BLaER1 treated with 17β-estradiol and CSF1 and Interleukin-3, amounts not matched to agents 10 nM and 100 nM (cell line): Measurements from ENCODE around the gene GPC5.
"Not testable (repeated sequence)": the region's sequence is repeated elsewhere in the genome, so short reads cannot be mapped to it uniquely, and the experiment has no call there.

Source experiments
- H3K27ac ChIP-seq, 11 experiments: shearing (Covaris generic); formaldehyde crosslinking; 2 replicates each; pipeline ENCODE4 v1.8.1; 2022
- H3K27me3 ChIP-seq, 11 experiments: shearing (Covaris generic); formaldehyde crosslinking; 2 replicates each; pipeline ENCODE4 v1.8.1; 2022
- H3K36me3 ChIP-seq, 11 experiments: shearing (Covaris generic); formaldehyde crosslinking; 2 replicates each; pipeline ENCODE4 v1.8.1; 2022
- H3K4me1 ChIP-seq, 10 experiments: shearing (Covaris generic); formaldehyde crosslinking; 2 replicates each; pipeline ENCODE4 v1.8.1; 2022
- H3K4me2 ChIP-seq, 11 experiments: shearing (Covaris generic); formaldehyde crosslinking; 2 replicates each; pipeline ENCODE4 v1.8.1; 2022
- H3K4me3 ChIP-seq, 10 experiments: shearing (Covaris generic); formaldehyde crosslinking; 2 replicates each; pipeline ENCODE4 v1.8.1; 2022
- H3K9ac ChIP-seq, 11 experiments: shearing (Covaris generic); formaldehyde crosslinking; 2 replicates each; pipeline ENCODE4 v1.8.1; 2022
- H3K9me3 ChIP-seq, 11 experiments: shearing (Covaris generic); formaldehyde crosslinking; replicated peaks in 1 of 11; 2 replicates each; pipeline ENCODE4 v1.8.1; 2022
- H4K20me1 ChIP-seq, 11 experiments: shearing (Covaris generic); formaldehyde crosslinking; 2 replicates each; pipeline ENCODE4 v1.8.1; 2022
- Cebpa-rat ChIP-seq, 11 experiments: shearing (Covaris generic); IDR thresholded peaks; 2 replicates each; pipeline ENCODE4 v1.8.1; 2022

Gene GPC5

GRCh38 chr13:92512852-92513251 is 1114.4 kb downstream of the GPC5 start:
- H3K36me3 ChIP-seq, result no peaks in the 10 kb centered on the region
- H3K9me3 ChIP-seq, result peaks cover 0 to 7% (median 5%) of the 10 kb centered on the region in 11 experiments; a peak in 2 of 22 replicates
- H4K20me1 ChIP-seq, result no peaks in the 10 kb centered on the region
- no peak overlapping the region for H3K27ac ChIP-seq
- TF ChIP-seq Cebpa-rat (IDR thresholded peaks at IDR 0.05), result no peak
- H3K9ac ChIP-seq, result no peak overlapping the region
- H3K27me3 ChIP-seq, result no peaks in the 10 kb centered on the region
- no peak overlapping the region for H3K4me2 ChIP-seq
- H3K4me3 ChIP-seq, result no peak overlapping the region
- no peaks in the 10 kb centered on the region for H3K4me1 ChIP-seq

DNA sequence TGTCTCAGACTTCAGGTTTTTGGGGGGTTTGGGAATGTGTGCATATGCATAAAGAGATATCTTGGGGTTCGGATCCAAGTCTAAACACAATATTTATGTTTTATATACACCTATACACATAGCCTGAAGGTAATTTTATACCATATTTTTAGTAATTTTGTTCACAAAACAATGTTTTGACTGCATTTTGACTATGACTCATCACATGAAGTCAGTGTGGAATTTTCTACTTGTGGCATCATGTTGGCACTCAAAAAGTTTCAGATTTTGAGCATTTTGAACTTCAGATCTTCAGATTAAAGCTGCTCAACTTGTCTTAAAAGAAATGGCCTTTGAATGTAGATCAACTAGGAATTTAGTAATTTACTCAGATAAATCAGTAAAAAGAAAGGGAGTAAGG is 1115.3 kb downstream of the GPC5 start:
- Histone ChIP-seq H3K4me3 (no peak overlapping the region), H3K27ac (no peak overlapping the region), H3K27me3 (no peaks in the 10 kb centered on the region), H3K4me2 (no peak overlapping the region), H3K4me1 (no peaks in the 10 kb centered on the region), H3K36me3 (no peaks in the 10 kb centered on the region), H3K9me3 (peaks cover 0 to 7% (median 5%) of the 10 kb centered on the region in 11 experiments; a peak in 2 of 22 replicates), H3K9ac (no peak overlapping the region), H4K20me1 (no peaks in the 10 kb centered on the region)
- no peak for TF ChIP-seq Cebpa-rat (IDR thresholded peaks at IDR 0.05)

DNA sequence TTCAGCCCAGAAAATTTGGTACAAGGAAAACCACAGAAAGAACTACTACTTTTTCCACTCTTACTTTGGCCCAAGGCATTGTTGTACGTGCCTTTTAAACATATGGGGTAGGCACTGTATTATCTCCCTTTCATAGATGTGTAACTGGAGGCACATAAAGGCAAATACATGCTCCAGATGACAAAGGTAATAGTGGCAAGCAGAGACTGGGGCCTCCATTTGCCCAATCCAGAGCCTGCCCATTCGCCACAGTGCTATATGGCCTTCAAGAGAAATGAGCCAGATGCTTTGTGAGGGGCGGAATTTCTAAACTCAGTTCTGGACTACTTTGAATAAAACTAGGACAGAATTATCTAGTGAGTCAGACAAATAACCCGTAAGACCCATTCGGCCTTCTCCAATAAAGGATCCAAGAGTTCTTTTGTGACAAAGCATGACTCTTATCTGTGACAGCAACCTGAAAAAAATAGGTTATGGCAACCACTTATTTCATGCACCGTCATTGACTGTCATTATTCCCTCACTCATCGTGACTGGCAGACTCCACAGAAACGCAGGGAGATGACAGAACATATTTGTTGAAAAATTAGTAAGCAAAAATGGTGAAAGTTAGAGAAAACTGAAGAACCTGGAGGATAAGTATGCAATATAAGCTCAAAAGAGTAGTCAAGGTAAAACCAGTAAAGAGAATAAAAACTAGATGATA is 1116.2 kb downstream of the GPC5 start:
- no peak overlapping the region for H3K27ac ChIP-seq
- no peak overlapping the region for H3K4me2 ChIP-seq
- H4K20me1 ChIP-seq, result no peaks in the 10 kb centered on the region
- H3K4me1 ChIP-seq, result no peaks in the 10 kb centered on the region
- H3K9ac ChIP-seq, result no peak overlapping the region
- H3K36me3 ChIP-seq, result no peaks in the 10 kb centered on the region
- H3K4me3 ChIP-seq, result no peak overlapping the region
- no peak for TF ChIP-seq Cebpa-rat (IDR thresholded peaks at IDR 0.05)
- H3K9me3 ChIP-seq, result peaks cover 0 to 7% (median 5%) of the 10 kb centered on the region in 11 experiments; a peak in 2 of 22 replicates
- no peaks in the 10 kb centered on the region for H3K27me3 ChIP-seq

GRCh38 chr13:92516878-92517277 is 1118.5 kb downstream of the GPC5 start:
- not testable (repeated sequence) for H3K36me3 ChIP-seq, H3K27ac ChIP-seq, H3K9me3 ChIP-seq, H3K27me3 ChIP-seq, H3K9ac ChIP-seq, H4K20me1 ChIP-seq, H3K4me2 ChIP-seq, H3K4me1 ChIP-seq, H3K4me3 ChIP-seq

DNA sequence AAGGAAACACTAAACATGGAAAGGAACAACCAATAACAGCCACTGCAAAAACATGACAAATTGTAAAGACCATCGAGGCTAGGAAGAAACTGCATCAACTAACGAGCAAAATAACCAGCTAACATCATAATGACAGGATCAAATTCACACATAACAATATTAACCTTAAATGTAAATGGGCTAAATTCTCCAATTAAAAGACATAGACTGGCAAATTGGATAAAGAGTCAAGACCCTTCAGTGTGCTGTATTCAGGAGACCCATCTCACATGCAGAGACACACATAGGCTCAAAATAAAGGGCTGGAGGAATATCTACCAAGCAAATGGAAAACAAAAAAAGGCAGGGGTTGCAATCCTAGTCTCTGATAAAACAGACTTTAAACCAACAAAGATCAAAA is 1120.2 kb downstream of the GPC5 start:
- H3K27me3 ChIP-seq, H3K27ac ChIP-seq, H3K4me2 ChIP-seq, H3K9me3 ChIP-seq, H3K4me3 ChIP-seq, H4K20me1 ChIP-seq, H3K4me1 ChIP-seq, H3K9ac ChIP-seq, H3K36me3 ChIP-seq: not testable (repeated sequence)

GRCh38 chr13:92530364-92530763 is 1131.9 kb downstream of the GPC5 start:
- Histone ChIP-seq H3K4me1 (no peaks in the 10 kb centered on the region), H3K36me3 (no peaks in the 10 kb centered on the region), H3K4me2 (no peak overlapping the region), H3K9ac (no peak overlapping the region), H3K4me3 (no peak overlapping the region), H3K27me3 (no peaks in the 10 kb centered on the region), H3K9me3 (no peaks in the 10 kb centered on the region), H4K20me1 (no peaks in the 10 kb centered on the region), H3K27ac (no peak overlapping the region)
- TF ChIP-seq Cebpa-rat (IDR thresholded peaks at IDR 0.05), result no peak

DNA sequence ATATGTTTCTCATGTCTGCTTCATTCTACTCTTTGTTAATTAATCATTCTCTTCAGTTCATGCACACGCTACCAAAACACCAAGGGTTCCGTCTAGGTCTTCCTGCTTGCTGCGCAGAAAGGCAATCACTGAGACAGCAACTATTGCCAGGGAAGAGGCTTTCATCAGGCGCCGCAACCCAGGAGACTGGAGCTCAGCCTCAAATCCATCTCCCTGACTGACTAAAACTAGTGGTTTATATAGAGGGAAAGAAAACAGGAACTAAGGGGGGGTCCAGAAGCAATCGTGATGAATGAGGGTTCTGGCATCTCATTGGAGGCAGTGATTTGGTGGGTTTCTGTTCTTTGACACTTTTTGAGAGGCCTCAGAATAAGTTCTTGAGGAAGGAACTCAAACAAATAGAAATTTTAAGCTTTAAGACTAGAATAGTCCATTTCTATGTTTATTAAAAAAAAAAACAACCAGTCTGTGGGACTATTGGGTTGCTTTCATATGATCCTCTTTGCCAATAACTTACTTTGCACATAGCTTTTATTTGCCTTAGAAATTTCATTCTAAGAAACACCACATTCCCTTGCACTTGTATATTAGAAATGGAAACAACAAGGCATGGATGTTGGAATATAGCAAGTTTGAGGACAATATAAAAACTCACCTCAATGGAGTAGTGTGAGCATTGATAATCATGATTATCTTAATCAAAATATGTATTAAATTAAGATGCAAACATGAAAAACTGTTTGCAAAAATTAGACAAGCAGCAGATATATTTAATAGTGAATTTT is 1137.0 kb downstream of the GPC5 start:
- Histone ChIP-seq H3K27ac (no peak overlapping the region), H3K36me3 (no peaks in the 10 kb centered on the region), H3K4me1 (no peaks in the 10 kb centered on the region), H3K4me3 (no peak overlapping the region), H3K27me3 (no peaks in the 10 kb centered on the region), H3K9ac (no peak overlapping the region), H3K4me2 (no peak overlapping the region), H3K9me3 (no peaks in the 10 kb centered on the region), H4K20me1 (no peaks in the 10 kb centered on the region)
- TF ChIP-seq Cebpa-rat (IDR thresholded peaks at IDR 0.05), result no peak

DNA sequence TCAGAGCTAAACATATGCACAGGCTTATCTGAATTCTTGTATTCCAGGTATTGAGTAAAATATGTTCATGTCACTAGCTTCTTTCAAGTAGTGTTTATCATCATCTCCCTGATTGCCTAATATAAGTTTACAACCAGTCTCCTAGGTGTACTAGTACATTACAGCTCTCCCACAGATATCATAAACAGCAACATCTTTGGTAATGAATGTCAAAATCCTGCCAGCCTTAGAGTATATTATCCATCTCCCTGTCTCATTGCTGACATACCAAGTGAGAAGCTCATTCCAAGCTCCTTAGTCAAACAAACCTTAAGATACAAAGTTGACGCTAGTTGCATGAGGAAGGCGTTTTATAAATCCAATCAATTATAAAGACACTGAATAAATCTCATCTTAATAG is 1139.0 kb downstream of the GPC5 start:
- no peak for TF ChIP-seq Cebpa-rat (IDR thresholded peaks at IDR 0.05)
- no peak overlapping the region for H3K4me2 ChIP-seq

DNA sequence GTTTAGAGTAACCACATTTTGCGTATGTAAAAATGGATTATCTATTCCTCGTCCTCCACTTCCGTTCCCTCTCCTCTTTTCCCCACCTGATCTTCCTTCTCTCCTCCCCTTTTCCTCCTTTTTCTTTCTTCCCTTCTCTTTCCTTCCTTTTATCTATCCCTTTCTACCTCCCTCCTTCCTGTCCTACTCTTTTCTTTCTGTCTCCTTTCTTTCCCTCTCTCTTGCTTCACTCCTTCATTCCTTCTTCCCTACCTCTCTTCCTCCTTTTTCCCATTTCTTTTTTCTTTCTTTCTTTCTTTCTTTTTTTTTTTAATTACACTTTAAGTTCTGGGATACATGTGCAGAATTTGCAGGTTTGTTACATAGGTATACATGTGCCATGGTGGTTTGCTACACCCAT is 1139.7 kb downstream of the GPC5 start:
- no peak for TF ChIP-seq Cebpa-rat (IDR thresholded peaks at IDR 0.05)
- H3K4me2 ChIP-seq, result no peak overlapping the region

More for the DNA sequence above, 1139.0 kb downstream of the GPC5 start:
- H3K36me3 ChIP-seq, result no peaks in the 10 kb centered on the region
- no peaks in the 10 kb centered on the region for H4K20me1 ChIP-seq
- H3K4me3 ChIP-seq, result no peak overlapping the region
- H3K27me3 ChIP-seq, result no peaks in the 10 kb centered on the region
- H3K27ac ChIP-seq, result no peak overlapping the region
- H3K4me1 ChIP-seq, result no peaks in the 10 kb centered on the region
- no peaks in the 10 kb centered on the region for H3K9me3 ChIP-seq
- H3K9ac ChIP-seq, result no peak overlapping the region

GRCh38 chr13:92539148-92539547 is 1140.7 kb downstream of the GPC5 start:
- not testable (repeated sequence) for H3K9ac ChIP-seq, H3K4me1 ChIP-seq, H3K4me2 ChIP-seq, H4K20me1 ChIP-seq, H3K9me3 ChIP-seq, H3K4me3 ChIP-seq, H3K36me3 ChIP-seq, H3K27ac ChIP-seq, H3K27me3 ChIP-seq

More for the DNA sequence above, 1139.7 kb downstream of the GPC5 start:
- no peak overlapping the region for H3K4me3 ChIP-seq
- H3K9me3 ChIP-seq, result no peaks in the 10 kb centered on the region
- no peaks in the 10 kb centered on the region for H3K36me3 ChIP-seq
- H4K20me1 ChIP-seq, result no peaks in the 10 kb centered on the region
- H3K4me1 ChIP-seq, result no peaks in the 10 kb centered on the region
- H3K27ac ChIP-seq, result no peak overlapping the region
- H3K9ac ChIP-seq, result no peak overlapping the region
- no peaks in the 10 kb centered on the region for H3K27me3 ChIP-seq
